Hindlimb muscle (tissue), 1 donor: ENCODE measurements around the gene RPRD1A. TPM values are rescaled to one million over a fixed set of nuclear protein-coding genes. Genes with fewer than 3 reads are reported as not detected.
"Not testable (repeated sequence)": the region's sequence is repeated elsewhere in the genome, so short reads cannot be mapped to it uniquely, and the experiment has no call there.

Experiments
- DNase-seq: peaks from one replicate; pipeline ENCODE4 v3.0.0-alpha.2; 2013
- polyA plus RNA-seq: library from polyadenylated mRNA; unstranded; fragments of 120-200 nt; gene quantifications from one replicate; pipeline ENCODE4 v1.2.1, GENCODE V29; 2013; ENCODE audit not compliant: insufficient read length

Gene RPRD1A
- polyA plus RNA-seq = 39.1 TPM

DNA sequence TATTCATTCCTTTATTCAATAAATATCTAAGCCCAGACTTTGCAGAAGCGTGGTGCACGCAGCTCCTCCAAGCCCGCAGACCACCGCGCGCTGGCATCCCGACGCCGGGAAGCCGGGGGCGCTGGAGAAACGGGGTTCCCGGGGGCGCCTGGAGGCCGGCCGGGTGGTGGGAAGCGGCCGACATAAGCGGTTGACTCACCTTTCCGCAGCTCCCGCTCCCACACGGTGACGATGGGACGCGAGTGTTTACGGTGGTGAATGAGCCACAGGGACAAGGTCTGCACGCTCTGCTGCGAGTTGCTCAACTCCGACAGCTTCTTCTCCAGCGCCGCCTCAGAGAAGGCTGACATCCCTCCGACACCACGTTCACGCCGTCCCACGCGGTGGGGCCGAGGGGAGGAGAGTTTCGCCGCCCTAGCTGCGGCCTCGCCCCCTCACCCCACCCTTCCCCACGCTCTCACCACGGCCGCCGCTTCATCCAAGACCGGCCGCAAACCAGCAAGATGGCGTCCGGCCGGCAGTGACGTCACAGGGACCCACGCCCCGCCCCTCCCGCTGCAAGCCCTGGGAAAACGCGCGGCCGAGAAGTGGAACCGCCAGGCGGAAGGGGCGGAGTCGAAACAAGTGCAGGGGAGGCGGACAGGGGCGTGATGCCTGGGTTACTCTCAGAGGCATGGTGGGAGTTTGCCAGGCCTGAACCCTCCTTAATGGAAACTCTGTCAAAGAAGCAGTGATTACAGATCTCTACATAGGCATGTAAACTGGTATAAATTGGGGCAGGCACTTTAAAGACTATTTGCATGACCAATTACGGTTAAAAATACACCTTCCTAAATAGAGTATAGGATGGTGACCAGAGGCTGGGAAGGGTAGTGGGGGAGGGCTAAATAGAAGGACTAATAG is at the start of gene RPRD1A:
Gene RPRD1A, minus strand, starts transcription at position 505 of the 903 bp plus-strand sequence. Its CDS starts 155 bp downstream, at position 350.
- peak; percentile 93 for DNase-seq

DNA sequence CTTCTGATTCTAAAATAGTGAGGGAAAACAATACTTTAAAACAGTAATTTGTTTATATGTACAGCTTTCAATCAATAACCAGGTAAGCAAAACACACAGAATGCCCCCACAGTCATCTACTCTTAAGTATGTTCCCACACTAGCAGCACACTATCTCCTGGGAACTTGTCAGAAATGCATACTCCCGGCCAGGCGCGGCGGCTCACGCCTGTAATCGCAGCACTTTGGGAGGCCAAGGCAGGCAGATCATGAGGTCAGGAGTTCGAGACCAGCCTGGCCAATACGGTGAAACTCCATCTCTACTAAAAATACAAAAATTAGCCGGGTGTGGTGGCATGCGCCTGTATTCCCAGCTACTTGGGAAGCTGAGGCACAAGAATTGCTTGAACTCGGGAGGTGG is 49.4 kb upstream of the RPRD1A start:
- not testable (repeated sequence) for DNase-seq

DNA sequence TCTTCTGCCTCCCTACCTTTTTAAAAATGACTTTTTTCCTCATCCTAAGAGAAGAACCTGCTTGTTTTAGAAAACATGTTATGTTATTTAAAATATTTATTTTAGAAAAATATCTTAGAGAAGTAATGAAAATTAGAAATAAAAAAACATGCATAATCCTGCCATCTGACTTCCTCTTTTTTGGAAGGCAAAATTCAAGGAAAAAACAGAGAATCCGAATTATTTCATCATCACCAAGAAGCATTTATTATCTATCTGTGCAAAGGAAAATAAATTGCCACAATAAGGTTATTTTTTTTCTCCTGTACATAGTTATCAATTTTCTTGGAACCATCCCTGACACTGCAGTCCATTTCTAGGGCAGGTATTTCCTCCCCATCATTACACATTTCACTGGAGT is 47.4 kb upstream of the RPRD1A start:
- no peak for DNase-seq

DNA sequence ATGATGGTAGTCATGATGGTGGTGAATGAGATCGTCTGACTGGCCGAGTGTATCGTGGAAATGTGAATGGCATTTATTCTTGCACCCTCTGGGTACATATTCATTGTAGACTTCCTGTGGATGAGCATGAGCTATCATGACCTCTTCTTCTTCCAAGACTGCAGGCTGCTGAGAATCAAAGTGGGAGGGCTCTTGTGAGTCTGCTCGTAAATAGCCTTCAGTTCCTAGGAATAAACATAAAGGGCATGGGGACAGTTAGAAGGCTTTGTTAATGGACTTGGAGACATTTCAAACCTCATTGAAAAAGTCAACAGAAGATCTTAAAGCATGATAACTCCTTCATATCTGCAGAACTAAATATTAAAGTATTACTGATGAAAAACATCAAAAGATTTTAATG is 46.9 kb upstream of the RPRD1A start:
- no peak for DNase-seq

DNA sequence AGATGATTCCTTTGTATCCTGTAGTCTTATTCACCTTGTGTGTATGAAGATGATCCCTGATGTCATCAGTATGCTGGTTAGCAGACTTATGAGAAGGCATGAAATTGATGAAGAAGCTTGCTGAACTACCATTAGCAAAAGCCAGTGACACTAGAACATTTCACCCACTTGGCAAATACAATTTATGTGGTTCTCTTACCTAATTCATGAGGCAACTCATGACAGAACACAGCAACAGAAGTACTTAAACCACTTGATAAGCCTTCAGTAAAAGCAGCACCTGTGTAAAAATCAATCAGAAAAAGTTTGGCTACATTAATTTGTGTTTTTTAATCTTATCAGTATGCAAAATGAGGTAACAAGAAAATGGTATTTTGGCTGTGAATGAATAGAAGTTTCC is 44.9 kb upstream of the RPRD1A start:
- no peak for DNase-seq

- DNase-seq = no peak
Measured at GRCh38 chr18:36109737-36110136, 42.4 kb upstream of the RPRD1A start.

- no peak for DNase-seq
Measured at GRCh38 chr18:36108601-36109000, 41.2 kb upstream of the RPRD1A start.

DNA sequence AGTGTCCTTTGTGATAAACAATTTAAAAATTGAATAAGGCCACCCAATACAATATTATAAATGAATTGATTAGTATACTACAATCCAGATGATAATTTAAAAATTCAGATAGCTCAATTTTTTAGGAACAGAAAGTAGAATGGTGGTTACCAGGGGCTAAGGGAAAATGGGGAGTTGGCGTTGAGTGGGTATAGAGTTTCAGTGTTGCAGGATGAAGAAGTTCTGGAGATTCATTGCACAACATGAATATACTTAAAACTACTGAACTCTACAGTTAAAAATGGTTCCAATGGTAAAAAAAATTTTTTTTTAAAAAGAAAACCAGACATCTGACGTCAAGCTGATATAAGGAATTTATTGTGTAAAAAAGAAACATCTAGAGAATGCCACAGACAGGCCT is 40.8 kb upstream of the RPRD1A start:
- no peak for DNase-seq

- DNase-seq = no peak
Measured at GRCh38 chr18:36107477-36107876, 40.1 kb upstream of the RPRD1A start.

DNA sequence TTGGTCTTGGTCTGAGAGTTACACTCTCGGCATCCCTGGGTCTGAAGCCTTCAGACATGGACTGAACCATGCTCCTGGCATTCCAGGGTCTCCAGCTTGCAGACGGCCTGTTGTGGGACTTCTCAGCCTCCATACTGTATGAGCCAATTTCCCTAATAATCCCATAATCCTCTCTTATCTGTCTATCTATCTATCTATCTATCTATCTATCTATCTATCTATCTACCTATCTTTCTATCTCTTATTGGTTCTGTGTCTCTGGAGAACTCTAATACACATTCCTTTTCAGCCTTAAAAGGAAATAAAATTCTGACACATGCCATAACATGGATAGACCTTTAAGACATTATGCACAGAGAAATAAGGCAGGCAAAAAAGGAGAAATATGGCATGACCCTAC is 37.4 kb upstream of the RPRD1A start:
- no peak for DNase-seq

DNA sequence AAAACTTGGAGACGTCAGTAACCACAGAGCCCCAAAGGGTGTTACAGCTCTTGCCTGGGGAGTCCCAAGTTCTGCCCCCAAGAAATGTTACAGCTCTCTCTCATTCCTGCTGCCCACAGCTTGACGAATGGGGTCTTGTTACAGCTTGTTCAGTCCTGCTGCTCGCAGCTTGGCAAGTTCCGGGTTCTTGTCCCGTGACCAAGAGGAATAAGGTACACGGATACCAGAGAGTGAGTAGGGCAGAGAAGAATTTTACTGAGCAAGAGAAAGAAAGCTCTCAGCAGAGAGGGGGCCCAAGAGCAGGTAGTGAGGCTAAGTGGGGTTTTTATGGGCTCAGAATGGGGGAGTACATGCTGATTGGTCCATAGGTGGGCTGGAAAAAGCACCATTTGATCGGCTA is 34.6 kb upstream of the RPRD1A start:
- no peak for DNase-seq

DNA sequence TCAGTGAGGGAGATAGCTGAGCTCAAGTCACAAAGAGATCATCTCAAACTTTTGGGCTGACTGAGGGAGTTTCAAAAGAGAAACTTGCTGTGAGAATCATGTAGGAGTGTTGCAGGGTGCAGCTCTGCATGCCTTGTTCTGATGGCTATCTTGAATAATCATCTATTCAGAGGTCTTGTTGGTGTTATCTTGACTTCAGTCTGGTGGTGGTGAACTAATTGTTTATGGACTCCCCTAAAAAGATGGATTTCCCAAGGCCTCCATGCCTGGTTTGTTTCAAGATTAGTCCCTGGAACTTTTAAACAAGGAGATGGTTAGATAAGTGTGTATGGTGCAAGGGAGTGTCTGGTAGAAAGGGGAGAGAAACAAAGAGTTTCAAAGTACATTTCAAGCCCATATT is 32.0 kb upstream of the RPRD1A start:
- no peak for DNase-seq

GRCh38 chr18:36096955-36097354 is 29.6 kb upstream of the RPRD1A start:
- DNase-seq = no peak

DNA sequence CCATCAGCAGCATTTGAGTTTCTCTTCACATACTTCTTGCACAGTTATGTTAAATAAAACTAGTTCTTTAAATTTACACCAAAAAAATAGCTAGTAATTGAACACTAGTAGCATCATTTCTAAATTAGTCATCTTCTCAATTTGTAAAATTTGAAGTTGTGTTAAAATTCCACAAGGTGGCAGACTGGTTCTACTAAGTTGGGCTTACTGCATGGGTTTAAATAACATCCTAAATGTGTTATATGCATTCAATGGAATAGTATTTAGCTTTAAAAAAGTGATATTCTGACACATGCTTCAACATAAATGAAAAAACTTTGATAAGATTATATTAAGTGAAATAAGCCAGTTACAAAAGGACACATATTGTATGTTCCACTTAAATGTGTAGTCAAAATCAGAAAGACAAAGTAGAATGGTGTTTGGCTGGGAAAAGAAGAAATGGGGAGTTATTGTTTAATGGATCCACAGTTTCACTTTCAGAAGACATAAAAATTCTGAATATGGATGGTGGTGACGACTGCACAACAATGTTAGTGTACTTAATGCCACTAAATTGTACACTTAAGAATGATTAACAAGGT is 28.7 kb upstream of the RPRD1A start:
- DNase-seq = peak; percentile 15

DNA sequence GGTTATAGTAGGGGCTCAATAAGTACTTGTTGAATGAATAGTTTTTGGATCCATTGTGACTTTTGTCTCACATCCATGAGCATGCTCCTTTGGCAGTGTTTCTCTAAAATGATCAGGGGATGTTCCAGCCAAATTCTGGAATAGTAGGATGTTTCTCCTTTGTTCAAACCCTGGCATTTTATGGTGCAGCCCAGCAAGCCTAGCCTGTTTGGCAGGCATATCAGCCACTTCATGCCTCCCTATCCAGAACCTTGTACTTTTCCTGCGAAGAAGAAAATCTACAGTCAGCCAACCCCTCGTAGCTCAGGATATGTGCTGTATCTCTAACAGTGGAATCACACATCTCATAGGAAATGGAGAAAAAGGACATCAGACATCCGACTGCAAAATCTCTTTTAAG is 27.1 kb upstream of the RPRD1A start:
- no peak for DNase-seq

GRCh38 chr18:36092116-36092515 is 24.8 kb upstream of the RPRD1A start:
- DNase-seq = not testable (repeated sequence)

DNA sequence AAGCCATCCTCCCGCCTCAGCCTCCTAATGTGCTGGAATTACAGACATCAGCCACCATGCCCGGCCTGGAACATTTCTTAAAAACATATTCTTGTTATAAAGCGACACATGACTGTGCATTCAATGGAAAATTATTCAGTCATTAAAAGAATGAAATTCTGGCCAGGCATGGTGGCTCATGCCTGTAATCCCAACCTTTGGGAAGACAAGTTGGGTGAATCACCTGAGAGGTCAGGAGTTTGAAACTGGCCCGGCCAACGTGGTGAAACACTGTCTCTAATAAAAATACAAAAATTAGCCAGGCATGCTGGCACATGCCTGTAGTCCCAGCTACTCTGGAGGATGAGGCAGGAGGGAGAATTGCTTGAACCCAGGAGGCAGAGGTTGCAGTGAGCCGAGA is 21.6 kb upstream of the RPRD1A start:
- DNase-seq = no peak

GRCh38 chr18:36088256-36088655 is 20.9 kb upstream of the RPRD1A start:
- DNase-seq = no peak

DNA sequence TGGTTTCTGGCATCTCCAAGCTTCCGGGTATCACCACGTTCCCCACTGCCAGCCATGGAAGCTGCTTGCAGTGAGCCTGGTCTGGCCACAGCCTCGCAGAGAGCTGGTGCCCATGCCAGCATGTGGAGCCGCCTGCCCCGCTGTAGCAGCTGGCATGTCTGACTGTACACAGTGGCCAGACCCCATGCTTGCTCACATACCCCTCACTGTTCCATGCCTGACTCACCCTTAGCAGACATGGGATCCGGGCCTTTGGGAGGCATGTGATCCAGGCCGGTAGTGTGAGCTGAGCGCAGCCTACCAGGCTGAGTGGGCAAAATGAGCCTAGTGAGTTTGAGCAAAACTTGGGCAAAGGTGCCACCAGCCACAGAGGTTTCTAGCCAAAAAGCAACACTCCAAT is 18.8 kb upstream of the RPRD1A start:
- DNase-seq = no peak

DNA sequence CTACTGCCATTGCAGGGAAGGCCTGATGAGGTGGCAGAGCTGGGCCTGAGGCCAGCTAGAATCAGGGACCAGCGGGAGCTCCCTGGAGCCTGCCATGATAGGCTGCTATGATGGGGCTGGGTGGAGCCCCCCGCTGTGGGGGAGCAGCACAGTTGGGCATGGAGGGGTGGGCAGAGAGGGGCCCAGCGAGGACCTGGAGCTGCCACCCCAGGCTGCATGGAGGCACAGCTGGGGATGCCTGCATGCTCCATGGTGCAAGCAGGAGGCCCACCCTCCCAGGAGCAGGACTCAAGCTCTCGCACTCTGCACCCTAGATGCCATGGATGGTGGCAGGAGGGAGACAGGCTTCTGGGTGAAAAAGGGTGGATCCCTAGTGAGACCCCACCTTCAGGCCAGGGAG is 17.8 kb upstream of the RPRD1A start:
- no peak for DNase-seq

DNA sequence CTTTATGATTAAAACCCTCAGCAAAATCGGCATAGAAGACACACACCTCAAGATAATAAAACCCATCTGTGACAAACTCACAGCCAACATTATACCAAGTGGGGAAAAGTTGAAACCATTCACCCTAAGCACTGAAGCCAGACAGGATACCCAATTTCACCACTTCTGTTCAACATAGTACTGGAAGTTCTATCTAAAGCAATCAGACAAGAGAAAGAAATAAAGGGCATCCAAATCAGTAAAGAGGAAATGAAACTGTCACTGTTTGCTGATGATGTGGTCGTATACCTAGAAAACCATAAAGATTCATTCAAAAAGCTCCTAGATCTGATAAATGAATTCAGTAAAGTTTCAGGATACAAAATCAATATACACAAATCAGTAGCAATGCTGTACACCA is 16.4 kb upstream of the RPRD1A start:
- no peak for DNase-seq

GRCh38 chr18:36081118-36081517 is 13.8 kb upstream of the RPRD1A start:
- DNase-seq = not testable (repeated sequence)

GRCh38 chr18:36078751-36079529 is 11.6 kb upstream of the RPRD1A start:
- no peak for DNase-seq
